KBM-7 (cell line): ENCODE measurements around the gene CORO7.

Experiments used
- DNase-seq: peaks from one replicate; pipeline ENCODE4 v3.0.0-alpha.2; 2015
- in situ Hi-C: fragments of 300-500 bp; cut with MboI; formaldehyde crosslinking; loops from 2 replicates; pipeline ENCODE4 v1.14.3; 2020; ENCODE audit warnings: low sequenced_read_pairs, low pct_unique_long_range_greater_than_20kb, mixed read lengths

CORO7 gene

DNA sequence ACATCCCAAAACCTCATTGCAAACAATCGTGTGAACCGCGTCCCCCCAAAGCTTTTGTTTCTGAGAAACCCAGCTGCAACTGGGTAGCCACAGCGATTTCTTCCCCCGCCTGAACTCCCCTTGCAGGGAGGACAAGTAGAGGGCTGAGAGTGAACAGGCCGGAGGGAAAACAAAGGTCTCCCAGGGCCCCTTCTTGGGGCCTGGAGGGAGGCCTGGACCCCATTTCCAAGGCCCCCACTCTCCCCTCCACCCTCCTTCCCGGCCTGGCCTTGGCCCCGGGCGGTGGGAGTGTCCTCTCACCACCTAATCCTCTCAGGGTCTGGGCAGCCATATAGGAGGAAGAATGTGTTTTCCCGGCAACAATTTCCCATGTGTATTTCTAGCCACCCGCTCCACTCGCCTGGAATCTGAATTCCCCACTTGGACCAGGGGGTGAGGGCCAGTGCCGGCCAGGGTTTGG is 97.9 kb downstream of the CORO7 start:
- DNase-seq: no peak
- in situ Hi-C loops: no loop called here

DNA sequence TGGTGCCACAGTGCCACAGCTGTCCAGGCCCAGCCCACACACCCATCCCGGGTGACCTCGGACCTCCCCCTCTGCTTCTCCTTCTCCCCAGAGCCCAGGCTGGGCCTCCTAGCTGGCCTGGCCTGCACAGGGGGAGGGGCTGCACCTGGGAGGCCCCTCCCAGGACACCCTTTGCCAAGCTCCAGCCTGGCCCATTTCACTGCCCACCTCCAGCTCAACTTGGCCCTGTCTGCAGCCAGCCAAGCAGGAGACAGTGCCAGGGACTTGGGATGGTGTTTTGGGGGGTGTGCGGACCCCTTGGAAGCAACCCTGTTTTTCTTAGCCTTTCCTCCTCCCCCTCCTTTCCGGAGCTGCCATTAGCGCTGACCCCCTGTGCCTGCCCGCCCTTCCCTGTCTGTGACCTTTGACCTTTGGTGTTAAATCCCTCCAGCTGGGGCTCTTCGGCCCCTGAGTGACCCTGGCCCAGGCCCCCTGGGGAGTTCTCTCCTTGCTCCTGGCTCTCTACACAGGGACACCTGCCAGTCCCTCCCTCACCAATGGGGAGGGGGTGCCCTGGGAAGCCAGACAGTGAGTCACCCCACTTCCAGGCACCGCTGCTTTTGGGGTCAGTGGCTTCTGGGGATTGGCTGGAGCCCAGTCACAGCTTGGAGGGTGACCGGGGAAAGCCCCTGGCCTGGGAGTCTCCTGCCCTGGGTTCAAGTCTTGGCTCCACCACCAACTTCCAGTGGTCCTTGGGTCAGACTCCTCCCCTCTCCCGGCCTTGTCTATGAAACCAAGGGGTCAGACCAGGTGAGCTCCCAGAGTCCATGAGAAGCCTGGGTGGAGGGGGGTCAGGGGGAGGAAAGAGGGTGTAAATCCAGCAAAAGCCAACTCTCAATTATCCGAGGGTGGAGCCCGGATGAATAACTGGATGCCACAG is 98.6 kb downstream of the CORO7 start:
- in situ Hi-C loops: no loop called here
- no peak for DNase-seq

GRCh38 chr16:4316864-4317531 is 99.4 kb downstream of the CORO7 start:
- no peak for DNase-seq
- in situ Hi-C loops: no loop called here

DNA sequence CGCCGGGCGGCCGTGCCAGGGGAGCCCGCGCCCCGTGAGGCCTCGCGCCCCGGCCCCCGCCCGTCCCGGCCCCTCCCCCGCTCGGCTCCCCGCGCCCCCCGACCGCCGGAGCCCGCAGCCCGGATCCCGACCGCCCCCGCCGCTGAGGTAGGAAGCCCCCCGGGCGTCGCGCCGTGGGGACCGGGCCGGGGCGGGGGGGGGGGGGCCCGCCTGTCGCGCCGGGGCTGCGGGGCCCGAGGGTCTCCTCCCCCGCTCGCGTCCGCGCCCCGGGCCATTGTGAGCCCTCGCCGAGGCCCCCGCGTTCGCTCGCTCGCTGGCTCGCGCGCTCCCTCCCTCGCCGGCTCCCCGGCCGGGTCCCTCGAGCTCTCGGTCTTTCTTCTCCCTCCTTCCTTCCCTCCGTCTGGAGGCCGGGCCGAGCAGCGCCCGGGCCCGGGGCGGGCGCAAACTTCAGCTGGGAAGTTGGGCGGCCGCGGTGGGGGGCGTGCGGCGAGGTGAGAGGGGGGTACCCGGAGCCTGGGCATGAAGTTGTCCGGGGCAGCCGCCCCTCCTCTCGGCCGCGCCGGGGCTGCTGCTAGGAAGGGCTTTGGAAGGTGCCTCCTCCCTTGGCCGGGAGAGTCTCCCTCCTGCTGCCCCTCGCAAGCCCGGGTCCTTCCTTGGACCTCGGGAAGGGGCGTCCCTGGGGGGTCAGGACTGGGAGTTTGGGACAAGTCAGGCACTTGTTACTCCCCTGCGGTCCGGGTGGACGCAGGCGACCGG is 100.1 kb downstream of the CORO7 start:
- DNase-seq: no peak
- in situ Hi-C loops: no loop called here

- DNase-seq: peak; percentile 47
- in situ Hi-C loops: no loop called here
Measured at GRCh38 chr16:4315186-4316107, 100.9 kb downstream of the CORO7 start, which contains the start of gene GLIS2. TSS of gene GLIS2 (plus strand) at chr16:4316067. CDS start at chr16:4332281, 16,214 bp downstream.

DNA sequence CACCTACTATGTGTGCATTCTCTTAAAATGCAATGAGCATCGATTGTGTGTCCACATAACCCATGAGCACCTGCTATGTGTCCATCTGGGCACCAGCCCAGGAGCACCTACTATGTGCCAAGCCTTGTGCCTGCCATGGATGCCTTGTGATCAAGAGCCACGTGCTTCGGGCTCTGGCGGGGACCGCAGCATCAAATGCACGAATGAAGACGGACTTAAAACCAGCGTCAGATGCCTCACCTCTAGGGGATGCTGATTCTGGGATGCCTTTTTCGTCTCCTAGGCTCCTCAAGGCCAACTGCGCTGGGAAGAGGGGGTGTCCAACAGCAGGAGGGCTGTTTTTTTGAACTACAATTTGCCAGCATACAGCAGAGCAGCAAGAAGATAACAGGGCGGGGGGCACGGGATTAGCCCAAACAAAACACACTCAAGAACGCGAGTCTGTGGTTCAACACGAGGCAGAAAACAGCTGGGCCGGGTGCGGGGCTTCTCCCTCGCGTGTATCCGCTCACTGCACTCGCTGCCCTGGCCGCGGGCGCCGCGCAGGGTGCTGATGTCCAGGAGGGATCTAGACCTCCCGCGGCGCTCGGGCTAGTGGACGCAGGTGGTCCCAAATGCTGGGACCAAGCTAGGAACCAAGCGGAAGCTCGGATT is 101.7 kb downstream of the CORO7 start:
- in situ Hi-C loops: no loop called here
- DNase-seq: peak; percentile 35

GRCh38 chr16:4313563-4314531 is 102.5 kb downstream of the CORO7 start:
- in situ Hi-C loops: no loop called here
- peak; percentile 52 for DNase-seq

DNA sequence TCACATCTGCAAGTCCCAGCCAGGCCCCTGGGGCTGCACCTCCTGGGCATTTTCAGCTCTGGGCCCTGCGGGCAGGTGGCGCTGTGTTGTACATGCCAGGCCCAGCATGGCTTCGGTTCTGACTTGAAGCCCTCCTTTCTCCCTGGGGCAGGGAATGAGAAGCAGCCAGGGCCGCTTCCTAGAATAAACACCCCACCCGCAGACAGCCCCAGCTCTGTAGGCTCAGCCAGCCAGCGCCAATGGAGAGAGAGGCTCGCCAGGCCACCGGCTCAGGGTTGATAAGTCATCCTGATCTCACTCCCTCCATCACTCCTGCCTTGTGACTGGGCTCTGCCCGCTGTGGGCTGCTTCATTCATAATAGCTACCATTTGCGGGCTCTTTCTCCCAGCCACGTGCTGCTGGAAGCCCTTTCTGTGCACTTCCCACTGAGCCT is 106.5 kb downstream of the CORO7 start:
- in situ Hi-C loops: no loop called here
- DNase-seq: no peak

- in situ Hi-C loops: no loop called here
- no peak for DNase-seq
Measured at GRCh38 chr16:4309102-4309832, 107.1 kb downstream of the CORO7 start.

GRCh38 chr16:4307215-4308037 is 109.0 kb downstream of the CORO7 start:
- in situ Hi-C loops: no loop called here

GRCh38 chr16:4306470-4307214 is 109.8 kb downstream of the CORO7 start:
- DNase-seq: peak; percentile 68
- in situ Hi-C loops: no loop called here

More at GRCh38 chr16:4307215-4308037, 109.0 kb downstream of the CORO7 start:
- DNase-seq: peak; percentile 96
